K562 (cell line): ENCODE results near the gene LILRA6. TPM values are rescaled to one million over a fixed set of nuclear protein-coding genes. Genes with fewer than 3 reads are reported as not detected.
A peak's percentile ranks its signal among the peaks of the same experiment; 100 is the strongest.

Experiments used
- CEBPB ChIP-seq: fragments of 450-650 bp; IDR thresholded peaks from 2 replicates; pipeline ENCODE4 v1.6.1; 2016; ENCODE audit warnings: missing genetic modification characterization, missing compliant biosample characterization
- CREBBP ChIP-seq: IDR thresholded peaks from one replicate; pipeline ENCODE4 v1.6.1; 2012; ENCODE audit warnings: low read depth, mild to moderate bottlenecking, control low read depth, inconsistent platforms, low read length
- DDX20 ChIP-seq: fragments of 450-650 bp; IDR thresholded peaks from 2 replicates; pipeline ENCODE4 v1.6.1; 2016; ENCODE audit warnings: missing genetic modification characterization, low read depth, mild to moderate bottlenecking, missing compliant biosample characterization, moderate library complexity
- DNMT1 ChIP-seq: fragments of 450-650 bp; IDR thresholded peaks from 2 replicates; pipeline ENCODE4 v1.6.1; 2016; ENCODE audit warnings: antibody characterized with exemption, mild to moderate bottlenecking
- ETV1 ChIP-seq: fragments of 450-650 bp; conservative IDR thresholded peaks from 2 replicates; pipeline ENCODE4 v1.6.1; 2016; ENCODE audit warnings: missing genetic modification characterization, control low read depth, low read depth, missing compliant biosample characterization
- KLF10 ChIP-seq: fragments of 250-450 bp; sonication (Bioruptor Pico); IDR thresholded peaks from 2 replicates; pipeline ENCODE4 v1.6.1; 2021; ENCODE audit warnings: matching md5 sums
- LCOR ChIP-seq: sonication (generic); formaldehyde crosslinking; IDR thresholded peaks from 2 replicates; pipeline ENCODE4 v1.8.0; 2022; ENCODE audit warnings: mild to moderate bottlenecking, missing genetic modification reagents
- MED1 ChIP-seq: sonication (generic); formaldehyde crosslinking; IDR thresholded peaks from 2 replicates; pipeline ENCODE4 v1.8.1; 2023; ENCODE audit warnings: missing genetic modification reagents, borderline replicate concordance
- MTA3 ChIP-seq: fragments of 450-650 bp; formaldehyde crosslinking; IDR thresholded peaks from 2 replicates; pipeline ENCODE4 v1.6.1; 2017; ENCODE audit warnings: mild to moderate bottlenecking, borderline replicate concordance
- NR2C1 ChIP-seq, 2 experiments: fragments of 450-650 bp; IDR thresholded peaks; 2 replicates each; pipeline ENCODE4 v1.6.1; 2017; ENCODE audit warnings: mild to moderate bottlenecking in 2 of 2, antibody characterized with exemption in 1 of 2, inconsistent platforms in 1 of 2, missing compliant biosample characterization in 1 of 2, missing genetic modification characterization in 1 of 2
- POLR3A ChIP-seq: IDR thresholded peaks from 2 replicates; pipeline ENCODE4 v1.6.1; 2011; ENCODE audit warnings: borderline replicate concordance, mild to moderate bottlenecking, moderate library complexity; ENCODE audit not compliant: insufficient read length, insufficient read depth; ENCODE audit errors: extremely low read depth
- ZNF384 ChIP-seq: IDR thresholded peaks from 2 replicates; pipeline ENCODE4 v1.6.1; 2012; ENCODE audit warnings: low read depth, low read length, improper control_type of control experiment
- ZNF699 ChIP-seq: fragments of 250-450 bp; sonication (Bioruptor Pico); IDR thresholded peaks from 2 replicates; pipeline ENCODE4 v1.8.0; 2021; ENCODE audit warnings: mild to moderate bottlenecking, moderate library complexity; ENCODE audit not compliant: insufficient replicate concordance
- polyA plus RNA-seq, 8 experiments: library from polyadenylated mRNA; depleted of rRNA in 4 of 8; stranded (reverse) in 5 of 8; unstranded in 3 of 8; fragments of >200 nt; fragmentation: Nextera tagmentation in 2 of 8; fragmentation: Illumina TruSeq in 1 of 8; extraction: Ambion mirVana in 2 of 8; extraction: Trizol in 1 of 8; gene quantifications; 2 replicates each; pipeline versions ENCODE4 v1.2.1 to v1.2.3, GENCODE V29; 2011 to 2014; ENCODE audit warnings: inconsistent platforms in 1 of 8, missing spikeins in 1 of 8
- total RNA-seq, 7 experiments: library from RNA; depleted of rRNA in 6 of 7; stranded (reverse); fragments of >200 nt in 6 of 7; fragmentation: Illumina TruSeq in 2 of 7; extraction: Trizol in 2 of 7; gene quantifications; 2 replicates each; pipeline versions ENCODE4 v1.2.1 to v1.2.3, GENCODE V29; 2011 to 2021; ENCODE audit warnings: low replicate concordance in 1 of 7
- TF ChIP-seq, protein P1 (sequence below): fragments of 450-650 bp; IDR thresholded peaks from 2 replicates; pipeline ENCODE4 v1.7.1; 2018; ENCODE audit warnings: mild to moderate bottlenecking, low read depth; ENCODE audit not compliant: partially characterized antibody
- TF ChIP-seq, protein P2 (sequence below): sonication (generic); IDR thresholded peaks from 2 replicates; pipeline ENCODE4 v1.6.1; 2016
- TF ChIP-seq, protein P3 (sequence below): fragments of 450-650 bp; IDR thresholded peaks from 2 replicates; pipeline ENCODE4 v1.6.1; 2018; ENCODE audit not compliant: partially characterized antibody
- TF ChIP-seq, protein P4 (sequence below): fragments of 200-800 bp; sonication (Bioruptor generic); IDR thresholded peaks from 2 replicates; pipeline ENCODE4 v1.6.1; 2017; ENCODE audit warnings: missing genetic modification characterization, missing compliant biosample characterization

The LILRA6 gene
- total and polyA plus RNA-seq, 9 of the 15 experiments (the other 6 are each of a cell fraction or from before 2014, with no cell fraction given): 0.03 TPM; not detected in 8

DNA sequence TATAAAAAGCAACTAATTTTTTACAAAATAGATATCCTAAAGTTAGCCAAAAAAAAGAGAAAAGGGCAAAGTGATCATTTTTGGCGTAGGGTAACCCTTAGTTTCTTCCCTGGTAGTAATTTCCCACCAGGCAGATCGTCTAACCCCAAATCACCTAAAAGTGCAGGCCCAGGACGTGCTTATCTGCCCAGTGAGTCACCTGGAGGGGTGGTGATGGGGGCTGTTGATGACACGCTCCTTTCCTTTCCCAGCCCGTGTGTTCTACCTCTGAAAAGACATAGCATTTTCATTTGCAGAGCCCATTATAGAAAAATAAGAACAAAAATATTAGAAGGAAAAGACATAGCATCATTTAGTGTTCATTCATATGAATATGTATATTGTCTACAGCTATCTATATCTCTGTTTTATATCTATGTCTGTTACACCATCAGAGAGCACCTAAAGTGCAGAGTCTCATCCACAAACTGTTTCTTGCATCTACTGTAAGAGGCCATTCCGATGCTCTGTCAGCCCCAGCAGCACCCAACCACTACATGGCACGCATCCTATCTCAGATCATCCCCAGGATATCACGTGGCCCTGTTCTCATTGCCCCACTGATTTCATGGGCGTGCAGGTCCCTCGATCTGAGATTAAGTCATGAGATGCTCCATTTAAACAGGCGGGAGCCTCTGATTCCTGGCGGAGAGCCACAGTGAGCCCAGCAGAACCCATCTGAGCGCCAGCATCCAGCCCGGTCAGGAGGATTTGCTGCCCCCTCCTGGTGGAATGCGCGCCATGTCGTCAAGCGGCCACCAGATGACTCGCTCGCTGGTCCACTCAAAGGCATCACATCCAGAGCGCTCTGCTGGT lies 11.3 kb downstream of the LILRA6 start (continued):
- no peak for TF ChIP-seq ZNF699
- TF ChIP-seq, protein P1, sequence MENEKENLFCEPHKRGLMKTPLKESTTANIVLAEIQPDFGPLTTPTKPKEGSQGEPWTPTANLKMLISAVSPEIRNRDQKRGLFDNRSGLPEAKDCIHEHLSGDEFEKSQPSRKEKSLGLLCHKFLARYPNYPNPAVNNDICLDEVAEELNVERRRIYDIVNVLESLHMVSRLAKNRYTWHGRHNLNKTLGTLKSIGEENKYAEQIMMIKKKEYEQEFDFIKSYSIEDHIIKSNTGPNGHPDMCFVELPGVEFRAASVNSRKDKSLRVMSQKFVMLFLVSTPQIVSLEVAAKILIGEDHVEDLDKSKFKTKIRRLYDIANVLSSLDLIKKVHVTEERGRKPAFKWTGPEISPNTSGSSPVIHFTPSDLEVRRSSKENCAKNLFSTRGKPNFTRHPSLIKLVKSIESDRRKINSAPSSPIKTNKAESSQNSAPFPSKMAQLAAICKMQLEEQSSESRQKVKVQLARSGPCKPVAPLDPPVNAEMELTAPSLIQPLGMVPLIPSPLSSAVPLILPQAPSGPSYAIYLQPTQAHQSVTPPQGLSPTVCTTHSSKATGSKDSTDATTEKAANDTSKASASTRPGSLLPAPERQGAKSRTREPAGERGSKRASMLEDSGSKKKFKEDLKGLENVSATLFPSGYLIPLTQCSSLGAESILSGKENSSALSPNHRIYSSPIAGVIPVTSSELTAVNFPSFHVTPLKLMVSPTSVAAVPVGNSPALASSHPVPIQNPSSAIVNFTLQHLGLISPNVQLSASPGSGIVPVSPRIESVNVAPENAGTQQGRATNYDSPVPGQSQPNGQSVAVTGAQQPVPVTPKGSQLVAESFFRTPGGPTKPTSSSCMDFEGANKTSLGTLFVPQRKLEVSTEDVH: peak; percentile 38
- TF ChIP-seq CEBPB (tag): no peak
- TF ChIP-seq NR2C1 (IDR thresholded peaks at IDR 0.05): no peak
- no peak for TF ChIP-seq NR2C1 (tag; IDR thresholded peaks at IDR 0.05)
- no peak for TF ChIP-seq DDX20 (tag)
- TF ChIP-seq, protein P2, sequence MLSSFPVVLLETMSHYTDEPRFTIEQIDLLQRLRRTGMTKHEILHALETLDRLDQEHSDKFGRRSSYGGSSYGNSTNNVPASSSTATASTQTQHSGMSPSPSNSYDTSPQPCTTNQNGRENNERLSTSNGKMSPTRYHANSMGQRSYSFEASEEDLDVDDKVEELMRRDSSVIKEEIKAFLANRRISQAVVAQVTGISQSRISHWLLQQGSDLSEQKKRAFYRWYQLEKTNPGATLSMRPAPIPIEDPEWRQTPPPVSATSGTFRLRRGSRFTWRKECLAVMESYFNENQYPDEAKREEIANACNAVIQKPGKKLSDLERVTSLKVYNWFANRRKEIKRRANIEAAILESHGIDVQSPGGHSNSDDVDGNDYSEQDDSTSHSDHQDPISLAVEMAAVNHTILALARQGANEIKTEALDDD: no peak
- peak; percentile 50; the same call in 1 of the 2 replicates for TF ChIP-seq LCOR (CRISPR knock-in tag)
- TF ChIP-seq, protein P3, sequence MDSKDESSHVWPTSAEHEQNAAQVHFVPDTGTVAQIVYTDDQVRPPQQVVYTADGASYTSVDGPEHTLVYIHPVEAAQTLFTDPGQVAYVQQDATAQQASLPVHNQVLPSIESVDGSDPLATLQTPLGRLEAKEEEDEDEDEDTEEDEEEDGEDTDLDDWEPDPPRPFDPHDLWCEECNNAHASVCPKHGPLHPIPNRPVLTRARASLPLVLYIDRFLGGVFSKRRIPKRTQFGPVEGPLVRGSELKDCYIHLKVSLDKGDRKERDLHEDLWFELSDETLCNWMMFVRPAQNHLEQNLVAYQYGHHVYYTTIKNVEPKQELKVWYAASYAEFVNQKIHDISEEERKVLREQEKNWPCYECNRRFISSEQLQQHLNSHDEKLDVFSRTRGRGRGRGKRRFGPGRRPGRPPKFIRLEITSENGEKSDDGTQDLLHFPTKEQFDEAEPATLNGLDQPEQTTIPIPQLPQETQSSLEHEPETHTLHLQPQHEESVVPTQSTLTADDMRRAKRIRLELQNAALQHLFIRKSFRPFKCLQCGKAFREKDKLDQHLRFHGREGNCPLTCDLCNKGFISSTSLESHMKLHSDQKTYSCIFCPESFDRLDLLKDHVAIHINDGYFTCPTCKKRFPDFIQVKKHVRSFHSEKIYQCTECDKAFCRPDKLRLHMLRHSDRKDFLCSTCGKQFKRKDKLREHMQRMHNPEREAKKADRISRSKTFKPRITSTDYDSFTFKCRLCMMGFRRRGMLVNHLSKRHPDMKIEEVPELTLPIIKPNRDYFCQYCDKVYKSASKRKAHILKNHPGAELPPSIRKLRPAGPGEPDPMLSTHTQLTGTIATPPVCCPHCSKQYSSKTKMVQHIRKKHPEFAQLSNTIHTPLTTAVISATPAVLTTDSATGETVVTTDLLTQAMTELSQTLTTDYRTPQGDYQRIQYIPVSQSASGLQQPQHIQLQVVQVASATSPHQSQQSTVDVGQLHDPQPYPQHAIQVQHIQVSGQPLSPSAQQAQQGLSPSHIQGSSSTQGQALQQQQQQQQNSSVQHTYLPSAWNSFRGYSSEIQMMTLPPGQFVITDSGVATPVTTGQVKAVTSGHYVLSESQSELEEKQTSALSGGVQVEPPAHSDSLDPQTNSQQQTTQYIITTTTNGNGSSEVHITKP: peak; percentile 5
- no peak for TF ChIP-seq ZNF384
- TF ChIP-seq CREBBP: no peak
- no peak for TF ChIP-seq POLR3A
- TF ChIP-seq ETV1 (tag): no peak
- TF ChIP-seq, protein P4, sequence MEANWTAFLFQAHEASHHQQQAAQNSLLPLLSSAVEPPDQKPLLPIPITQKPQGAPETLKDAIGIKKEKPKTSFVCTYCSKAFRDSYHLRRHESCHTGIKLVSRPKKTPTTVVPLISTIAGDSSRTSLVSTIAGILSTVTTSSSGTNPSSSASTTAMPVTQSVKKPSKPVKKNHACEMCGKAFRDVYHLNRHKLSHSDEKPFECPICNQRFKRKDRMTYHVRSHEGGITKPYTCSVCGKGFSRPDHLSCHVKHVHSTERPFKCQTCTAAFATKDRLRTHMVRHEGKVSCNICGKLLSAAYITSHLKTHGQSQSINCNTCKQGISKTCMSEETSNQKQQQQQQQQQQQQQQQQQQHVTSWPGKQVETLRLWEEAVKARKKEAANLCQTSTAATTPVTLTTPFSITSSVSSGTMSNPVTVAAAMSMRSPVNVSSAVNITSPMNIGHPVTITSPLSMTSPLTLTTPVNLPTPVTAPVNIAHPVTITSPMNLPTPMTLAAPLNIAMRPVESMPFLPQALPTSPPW (CRISPR knock-in tag): peak; percentile 46; the same call in 1 of the 2 replicates
- no peak for TF ChIP-seq MED1
- TF ChIP-seq KLF10 (CRISPR knock-in tag): no peak
- no peak for TF ChIP-seq DNMT1
- TF ChIP-seq MTA3: peak; percentile 34; the same call in 1 of the 2 replicates
